Prostate gland (tissue), 2 donors: ENCODE data around the gene SLC25A3.

Experiments used
- POLR2A ChIP-seq: fragments of 450-650 bp; IDR thresholded peaks from one replicate; pipeline ENCODE4 v1.6.1; 2016; ENCODE audit warnings: antibody characterized with exemption, mild to moderate bottlenecking
- POLR2AphosphoS5 ChIP-seq: sonication (generic); formaldehyde crosslinking; IDR thresholded peaks from one replicate; pipeline ENCODE4 v1.6.1; 2017; ENCODE audit warnings: antibody characterized with exemption
- TF ChIP-seq, protein P1 (sequence below), 4 experiments: fragments of 200-600 bp in 2 of 4; fragments of 450-650 bp in 2 of 4; sonication (generic) in 2 of 4; IDR thresholded peaks; 1 replicate in 3 of 4; 2 replicates in 1 of 4; pipeline ENCODE4 v1.5.1; 2016 to 2019; ENCODE audit warnings: antibody characterized with exemption in 4 of 4, mild to moderate bottlenecking in 2 of 4, moderate library complexity in 2 of 4

DNA sequence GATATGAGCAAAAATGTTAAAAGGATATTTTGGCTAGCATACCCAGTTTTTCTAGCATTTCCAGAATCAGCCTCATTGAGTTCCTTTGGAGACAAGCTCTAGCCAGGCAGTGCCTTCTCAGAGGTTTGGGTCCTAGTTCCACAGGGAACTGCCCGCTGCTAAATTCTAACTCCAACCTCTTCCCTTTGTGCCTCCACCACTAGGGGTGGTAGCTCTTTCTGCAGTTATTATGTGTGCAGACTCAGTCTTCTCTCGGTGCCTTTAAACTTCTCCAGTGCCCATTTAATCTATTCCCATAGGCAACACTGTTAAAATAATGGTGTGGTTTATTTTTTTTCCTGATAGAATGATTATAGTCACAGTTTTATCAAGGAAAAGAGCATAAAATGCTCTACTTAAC is 21.5 kb upstream of the SLC25A3 start:
- TF ChIP-seq, protein P1, sequence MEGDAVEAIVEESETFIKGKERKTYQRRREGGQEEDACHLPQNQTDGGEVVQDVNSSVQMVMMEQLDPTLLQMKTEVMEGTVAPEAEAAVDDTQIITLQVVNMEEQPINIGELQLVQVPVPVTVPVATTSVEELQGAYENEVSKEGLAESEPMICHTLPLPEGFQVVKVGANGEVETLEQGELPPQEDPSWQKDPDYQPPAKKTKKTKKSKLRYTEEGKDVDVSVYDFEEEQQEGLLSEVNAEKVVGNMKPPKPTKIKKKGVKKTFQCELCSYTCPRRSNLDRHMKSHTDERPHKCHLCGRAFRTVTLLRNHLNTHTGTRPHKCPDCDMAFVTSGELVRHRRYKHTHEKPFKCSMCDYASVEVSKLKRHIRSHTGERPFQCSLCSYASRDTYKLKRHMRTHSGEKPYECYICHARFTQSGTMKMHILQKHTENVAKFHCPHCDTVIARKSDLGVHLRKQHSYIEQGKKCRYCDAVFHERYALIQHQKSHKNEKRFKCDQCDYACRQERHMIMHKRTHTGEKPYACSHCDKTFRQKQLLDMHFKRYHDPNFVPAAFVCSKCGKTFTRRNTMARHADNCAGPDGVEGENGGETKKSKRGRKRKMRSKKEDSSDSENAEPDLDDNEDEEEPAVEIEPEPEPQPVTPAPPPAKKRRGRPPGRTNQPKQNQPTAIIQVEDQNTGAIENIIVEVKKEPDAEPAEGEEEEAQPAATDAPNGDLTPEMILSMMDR (IDR thresholded peaks at IDR 0.05) = no peak
- no peak for TF ChIP-seq POLR2A
- no peak for TF ChIP-seq POLR2AphosphoS5
